ENCODE data around the gene USP37.
A peak's percentile ranks its signal among the peaks of the same experiment; 100 is the strongest.
"Not testable (repeated sequence)": the region's sequence is repeated elsewhere in the genome, so short reads cannot be mapped to it uniquely, and the experiment has no call there.

The USP37 gene

GRCh38 chr2:218564056-218564455 lies 4.1 kb downstream of the USP37 start:
- no peaks in the 10 kb centered on the region for H3K27me3 Mint-ChIP-seq (ENCODE audit: low read depth, poor library complexity)
- peaks cover 48% of the 10 kb centered on the region for H3K36me3 Mint-ChIP-seq (ENCODE audit: low read depth)
- peaks cover 31% of the 10 kb centered on the region for H3K4me1 Mint-ChIP-seq
- H3K9me3 Mint-ChIP-seq, result no peaks in the 10 kb centered on the region
- no peak for DNase-seq
- H3K27ac Mint-ChIP-seq, result peak overlapping the region; percentile 26
- no peak for TF ChIP-seq CTCF (IDR thresholded peaks at IDR 0.05)
- no peak overlapping the region for H3K4me3 Mint-ChIP-seq

GRCh38 chr2:218558986-218559385 lies 9.2 kb downstream of the USP37 start:
- H3K4me3 Mint-ChIP-seq, result peak overlapping the region; percentile 28
- H3K27me3 Mint-ChIP-seq (ENCODE audit: low read depth, poor library complexity), result no peaks in the 10 kb centered on the region
- H3K36me3 Mint-ChIP-seq (ENCODE audit: low read depth), result peaks cover 66% of the 10 kb centered on the region
- peak overlapping the region; percentile 89 for H3K27ac Mint-ChIP-seq
- DNase-seq, result peak; percentile 29
- TF ChIP-seq CTCF (IDR thresholded peaks at IDR 0.05), result no peak
- no peaks in the 10 kb centered on the region for H3K9me3 Mint-ChIP-seq
- H3K4me1 Mint-ChIP-seq, result peaks cover 27% of the 10 kb centered on the region

- DNase-seq, result no peak
- H3K27me3 Mint-ChIP-seq (ENCODE audit: low read depth, poor library complexity), result no peaks in the 10 kb centered on the region
- H3K4me1 Mint-ChIP-seq, result peaks cover 27% of the 10 kb centered on the region
- H3K36me3 Mint-ChIP-seq (ENCODE audit: low read depth), result peaks cover 70% of the 10 kb centered on the region
- H3K27ac Mint-ChIP-seq, result no peak overlapping the region
- TF ChIP-seq CTCF (IDR thresholded peaks at IDR 0.05), result no peak
- peaks cover 3% of the 10 kb centered on the region for H3K9me3 Mint-ChIP-seq
- no peak overlapping the region for H3K4me3 Mint-ChIP-seq
These were observed 10.2 kb downstream of the USP37 start for GRCh38 chr2:218557941-218558340.

GRCh38 chr2:218555527-218555926 lies 12.6 kb downstream of the USP37 start:
- no peak for TF ChIP-seq CTCF (IDR thresholded peaks at IDR 0.05)
- no peak for DNase-seq
- H3K36me3 Mint-ChIP-seq (ENCODE audit: low read depth), result peaks cover 71% of the 10 kb centered on the region
- H3K9me3 Mint-ChIP-seq, result peaks cover 3% of the 10 kb centered on the region
- peak overlapping the region; percentile 23 for H3K27ac Mint-ChIP-seq
- H3K4me3 Mint-ChIP-seq, result no peak overlapping the region
- H3K4me1 Mint-ChIP-seq, result peaks cover 27% of the 10 kb centered on the region
- peaks cover 2% of the 10 kb centered on the region for H3K27me3 Mint-ChIP-seq (ENCODE audit: low read depth, poor library complexity)

GRCh38 chr2:218554225-218554624 lies 13.9 kb downstream of the USP37 start:
- H3K27ac Mint-ChIP-seq; H3K27me3 Mint-ChIP-seq (ENCODE audit: low read depth, poor library complexity); H3K4me3 Mint-ChIP-seq; DNase-seq; H3K9me3 Mint-ChIP-seq: not testable (repeated sequence)
- Mint-ChIP-seq H3K36me3 (ENCODE audit: low read depth) (peaks cover 66% of the 10 kb centered on the region), H3K4me1 (peaks cover 19% of the 10 kb centered on the region)

GRCh38 chr2:218547978-218548377 lies 20.2 kb downstream of the USP37 start:
- Mint-ChIP-seq H3K4me1 (no peaks in the 10 kb centered on the region), H3K4me3 (no peak overlapping the region), H3K9me3 (no peaks in the 10 kb centered on the region), H3K27me3 (ENCODE audit: low read depth, poor library complexity) (peaks cover 2% of the 10 kb centered on the region), H3K36me3 (ENCODE audit: low read depth) (peaks cover 65% of the 10 kb centered on the region), H3K27ac (no peak overlapping the region)
- no peak for DNase-seq
- TF ChIP-seq CTCF (IDR thresholded peaks at IDR 0.05), result no peak
